Smooth muscle cell (in vitro differentiated cells): ENCODE results near the gene VWA8. TPM values are rescaled to one million over a fixed set of nuclear protein-coding genes. Genes with fewer than 3 reads are reported as not detected.

ENCODE experiments used
- DNase-seq: peaks from one replicate; lab custom pipeline; 2025; ENCODE audit not compliant: unreplicated experiment; lab: John Stamatoyannopoulos, UW
- H2AFZ ChIP-seq: fragments of 200-600 bp; sonication (generic); 2 replicates; pipeline ENCODE4 v1.6.0; 2016; ENCODE audit warnings: antibody characterized with exemption, low read depth, mild to moderate bottlenecking
- H3F3A ChIP-seq: fragments of 200-600 bp; sonication (generic); 2 replicates; pipeline ENCODE4 v1.6.0; 2017; ENCODE audit warnings: antibody characterized with exemption, low read depth
- H3K27ac ChIP-seq: fragments of 200-600 bp; sonication (generic); 2 replicates; pipeline ENCODE4 v1.5.1; 2016; ENCODE audit warnings: low read depth, mild to moderate bottlenecking
- H3K27me3 ChIP-seq: fragments of 200-600 bp; sonication (generic); 2 replicates; pipeline ENCODE4 v1.6.1; 2016; ENCODE audit warnings: low read depth, mild to moderate bottlenecking
- H3K36me3 ChIP-seq: fragments of 200-600 bp; sonication (generic); 2 replicates; pipeline ENCODE4 v1.5.1; 2016; ENCODE audit warnings: low read depth
- H3K4me1 ChIP-seq: fragments of 200-600 bp; sonication (generic); 2 replicates; pipeline ENCODE4 v1.5.1; 2016; ENCODE audit warnings: low read depth
- H3K4me2 ChIP-seq: fragments of 200-600 bp; sonication (generic); 2 replicates; pipeline ENCODE4 v1.6.0; 2016; ENCODE audit warnings: mild to moderate bottlenecking
- H3K4me3 ChIP-seq: fragments of 200-600 bp; sonication (generic); 2 replicates; pipeline ENCODE4 v1.5.1; 2016; ENCODE audit warnings: mild to moderate bottlenecking
- H3K79me2 ChIP-seq: fragments of 200-600 bp; sonication (generic); 2 replicates; pipeline ENCODE4 v1.6.0; 2016; ENCODE audit warnings: low read depth, mild to moderate bottlenecking
- H3K9ac ChIP-seq: fragments of 200-600 bp; sonication (generic); 2 replicates; pipeline ENCODE4 v1.6.0; 2016; ENCODE audit warnings: low read depth
- H3K9me3 ChIP-seq: fragments of 200-600 bp; sonication (generic); replicated peaks from 2 replicates; pipeline ENCODE4 v1.5.1; 2016; ENCODE audit warnings: low read depth
- H4K20me1 ChIP-seq: fragments of 200-600 bp; sonication (generic); 2 replicates; pipeline ENCODE4 v1.6.0; 2016; ENCODE audit warnings: low read depth
- CTCF ChIP-seq: fragments of 200-600 bp; sonication (generic); IDR thresholded peaks from 2 replicates; pipeline ENCODE4 v1.5.1; 2017; ENCODE audit warnings: borderline replicate concordance, mild to moderate bottlenecking, antibody characterized with exemption; ENCODE audit not compliant: insufficient read depth, poor library complexity, severe bottlenecking
- WGBS: methylation state at CpG from one replicate; pipeline ENCODE4 v1.1.7; 2016; ENCODE audit warnings: low lambda C conversion rate; 5-methylcytosine and 5-hydroxymethylcytosine counted together
- polyA plus RNA-seq: library from polyadenylated mRNA; unstranded; fragments of >200 nt; fragmentation: Nextera tagmentation; extraction: Ambion mirVana; gene quantifications from 2 replicates; pipeline ENCODE4 v1.2.1, GENCODE V29; 2016
- total RNA-seq: library from RNA; depleted of rRNA; stranded (reverse); fragments of >200 nt; gene quantifications from 2 replicates; pipeline ENCODE4 v1.2.3, GENCODE V29; 2014

VWA8 gene
- total and polyA plus RNA-seq, 2 experiments from 2014 or later = 2.6 to 14.4 TPM

GRCh38 chr13:41767801-41768200 lies 193.1 kb downstream of the VWA8 start:
- H3K4me2 ChIP-seq = no peak overlapping the region
- no peaks in the 10 kb centered on the region for H3K4me1 ChIP-seq
- H3K27ac ChIP-seq = no peak overlapping the region
- H4K20me1 ChIP-seq = no peaks in the 10 kb centered on the region
- no peak overlapping the region for H3K9ac ChIP-seq
- H3K9me3 ChIP-seq = no peaks in the 10 kb centered on the region
- DNase-seq = no peak
- TF ChIP-seq CTCF = no peak
- H3K79me2 ChIP-seq = no peaks in the 10 kb centered on the region
- no peak overlapping the region for H2AFZ ChIP-seq
- no peaks in the 10 kb centered on the region for H3F3A ChIP-seq
- H3K4me3 ChIP-seq = no peak overlapping the region
- WGBS = 98% methylated on average over 1 of the region's 1 CpG
- H3K27me3 ChIP-seq = no peaks in the 10 kb centered on the region
- no peaks in the 10 kb centered on the region for H3K36me3 ChIP-seq

DNA sequence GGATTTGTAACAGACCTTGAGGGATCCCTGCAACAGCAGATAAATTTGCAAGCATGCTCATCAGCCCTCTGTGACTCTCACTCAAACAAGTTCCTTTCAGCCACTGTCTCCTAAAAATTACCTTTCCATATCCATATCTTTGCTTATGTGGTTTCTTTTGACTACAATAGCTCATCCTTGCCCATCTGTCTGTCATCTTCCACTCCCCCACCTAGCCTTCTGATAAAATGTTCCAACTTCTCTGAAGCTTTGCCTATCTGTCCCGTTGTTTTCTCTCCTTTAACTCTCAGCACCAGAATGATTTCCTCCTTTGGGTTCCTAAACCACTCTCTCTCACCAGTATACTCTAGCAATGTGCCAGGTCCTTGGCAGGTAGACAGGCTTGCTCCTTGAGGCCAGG lies 194.5 kb downstream of the VWA8 start:
- no peaks in the 10 kb centered on the region for H3F3A ChIP-seq
- no peaks in the 10 kb centered on the region for H3K4me1 ChIP-seq
- H3K79me2 ChIP-seq = no peaks in the 10 kb centered on the region
- H2AFZ ChIP-seq = no peak overlapping the region
- no peaks in the 10 kb centered on the region for H3K27me3 ChIP-seq
- H3K4me2 ChIP-seq = no peak overlapping the region
- H3K4me3 ChIP-seq = no peak overlapping the region
- WGBS = 90% methylated on average over 1 of the region's 1 CpG
- DNase-seq = no peak
- H3K9ac ChIP-seq = no peak overlapping the region
- H4K20me1 ChIP-seq = no peaks in the 10 kb centered on the region
- no peak overlapping the region for H3K27ac ChIP-seq
- H3K9me3 ChIP-seq = no peaks in the 10 kb centered on the region
- no peak for TF ChIP-seq CTCF
- H3K36me3 ChIP-seq = no peaks in the 10 kb centered on the region

DNA sequence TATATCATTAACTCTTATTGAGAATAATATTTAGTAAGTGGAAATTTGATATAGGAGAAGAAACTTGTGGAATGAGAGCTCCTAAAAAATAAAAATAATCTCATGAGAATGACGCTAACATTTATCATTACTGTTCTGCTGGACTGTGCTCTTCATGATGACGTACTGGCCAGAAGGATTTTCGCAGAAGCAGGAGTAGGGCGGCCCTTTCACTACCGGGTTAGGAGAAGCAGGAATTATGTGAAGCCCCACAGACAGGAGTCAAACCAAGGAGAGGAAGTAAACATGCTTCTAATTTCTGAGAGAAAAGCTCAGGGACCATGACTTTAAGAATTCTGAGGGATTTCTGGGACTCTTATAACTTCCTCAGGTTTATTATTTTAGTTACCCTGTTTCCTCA lies 195.1 kb downstream of the VWA8 start:
- 74% methylated on average over 5 of the region's 5 CpGs for WGBS
- H2AFZ ChIP-seq = no peak overlapping the region

More for the DNA sequence above, 195.1 kb downstream of the VWA8 start:
- no peak overlapping the region for H3K4me2 ChIP-seq
- TF ChIP-seq CTCF = no peak
- H3K4me1 ChIP-seq = no peaks in the 10 kb centered on the region
- no peak for DNase-seq
- H3K27ac ChIP-seq = peak overlapping the region; percentile 4
- no peaks in the 10 kb centered on the region for H4K20me1 ChIP-seq
- H3K4me3 ChIP-seq = no peak overlapping the region
- no peaks in the 10 kb centered on the region for H3K9me3 ChIP-seq
- no peaks in the 10 kb centered on the region for H3K27me3 ChIP-seq
- peaks cover under 1% of the 10 kb centered on the region for H3K36me3 ChIP-seq
- H3K9ac ChIP-seq = no peak overlapping the region
- H3F3A ChIP-seq = no peaks in the 10 kb centered on the region
- H3K79me2 ChIP-seq = no peaks in the 10 kb centered on the region
